Thyroid gland (tissue), 4 donors: ENCODE results near the gene TNFAIP8L3. TPM values are rescaled to one million over a fixed set of nuclear protein-coding genes. Genes with fewer than 3 reads are reported as not detected.
A peak's percentile ranks its signal among the peaks of the same experiment; 100 is the strongest.

Source experiments
- DNase-seq, 2 donors: peaks; one replicate each; pipeline ENCODE4 v3.0.0-alpha.2; 2019
- H3K27ac ChIP-seq, 3 donors: fragments of 200-600 bp; sonication (generic); 1 replicate in 2 of 3; 2 replicates in 1 of 3; pipeline ENCODE4 v1.5.1; 2016 to 2019; ENCODE audit warnings: mild to moderate bottlenecking in 1 of 3, moderate library complexity in 1 of 3
- H3K27me3 ChIP-seq: fragments of 200-600 bp; sonication (generic); one replicate; pipeline ENCODE4 v1.5.1; 2019
- H3K36me3 ChIP-seq, 2 donors: fragments of 200-600 bp; sonication (generic); one replicate each; pipeline ENCODE4 v1.5.1; 2016 to 2019
- H3K4me1 ChIP-seq, 2 donors: fragments of 200-600 bp; sonication (generic); one replicate each; pipeline ENCODE4 v1.5.1; 2017 to 2019
- H3K4me3 ChIP-seq, 3 donors: fragments of 200-600 bp; sonication (generic); replicated peaks in 1 of 3; 1 replicate in 2 of 3; 2 replicates in 1 of 3; pipeline ENCODE4 v1.5.1; 2016; ENCODE audit warnings: mild to moderate bottlenecking in 1 of 3
- H3K9me3 ChIP-seq: fragments of 200-600 bp; sonication (generic); one replicate; pipeline ENCODE4 v1.5.1; 2017
- CTCF ChIP-seq, 6 experiments: fragments of 200-600 bp in 3 of 6; fragments of 450-650 bp in 3 of 6; sonication (generic) in 3 of 6; IDR thresholded peaks; one replicate each; pipeline ENCODE4 v1.5.1; 2016 to 2019; ENCODE audit warnings: antibody characterized with exemption in 6 of 6, mild to moderate bottlenecking in 2 of 6, inconsistent platforms in 1 of 6, moderate library complexity in 1 of 6
- POLR2A ChIP-seq, 2 donors: fragments of 450-650 bp; IDR thresholded peaks; one replicate each; pipeline ENCODE4 v1.6.1; 2017; ENCODE audit warnings: antibody characterized with exemption in 2 of 2, mild to moderate bottlenecking in 2 of 2, moderate library complexity in 1 of 2
- WGBS, 2 donors: methylation state at CpG; one replicate each; pipeline ENCODE4 v1.1.5; 2017; 5-methylcytosine and 5-hydroxymethylcytosine counted together
- intact Hi-C: fragments of 100-400 bp; cut with DNase I; formaldehyde crosslinking; loops from one replicate; pipeline ENCODE4 v1.15.1; 2023
- total RNA-seq, 4 donors: library from RNA; depleted of rRNA; stranded (reverse); fragments of >200 nt; gene quantifications; one replicate each; pipeline ENCODE4 v1.2.3, GENCODE V29; 2016

Gene TNFAIP8L3
- total RNA-seq, 4 donors from 2014 or later: 3.1 to 20.7 (median 7.6) TPM

- Histone ChIP-seq H3K36me3 (no peaks in the 10 kb centered on the region), H3K27me3 (no peaks in the 10 kb centered on the region), H3K4me3 (no peak overlapping the region), H3K4me1 (no peaks in the 10 kb centered on the region), H3K27ac (no peak overlapping the region), H3K9me3 (no peaks in the 10 kb centered on the region)
- WGBS, 2 donors: 67 to 71% methylated on average over 1 of the region's 1 CpG
- DNase-seq: no peak
- intact Hi-C loops: no loop called here
- TF ChIP-seq CTCF (IDR thresholded peaks at IDR 0.05) (no peak), POLR2A (IDR thresholded peaks at IDR 0.05) (no peak)
Observed at GRCh38 chr15:51137024-51137423, 42.3 kb upstream of the TNFAIP8L3 start.

- intact Hi-C loops: no loop called here
- Histone ChIP-seq H3K4me1 (no peaks in the 10 kb centered on the region), H3K27ac (no peak overlapping the region), H3K4me3 (no peak overlapping the region), H3K36me3 (no peaks in the 10 kb centered on the region), H3K27me3 (no peaks in the 10 kb centered on the region), H3K9me3 (no peaks in the 10 kb centered on the region)
- WGBS, 2 donors: 91 to 100% methylated on average over 2 of the region's 2 CpGs
- TF ChIP-seq POLR2A (IDR thresholded peaks at IDR 0.05) (no peak), CTCF (IDR thresholded peaks at IDR 0.05) (no peak)
- no peak for DNase-seq
Observed at GRCh38 chr15:51135276-51135675, 40.6 kb upstream of the TNFAIP8L3 start.

- Histone ChIP-seq H3K4me3 (no peak overlapping the region), H3K9me3 (no peaks in the 10 kb centered on the region), H3K4me1 (no peaks in the 10 kb centered on the region), H3K36me3 (no peaks in the 10 kb centered on the region), H3K27ac (no peak overlapping the region), H3K27me3 (no peaks in the 10 kb centered on the region)
- TF ChIP-seq CTCF (IDR thresholded peaks at IDR 0.05): no peak
- TF ChIP-seq POLR2A (IDR thresholded peaks at IDR 0.05): no peak
- no peak for DNase-seq
- intact Hi-C loops: no loop called here
Observed at GRCh38 chr15:51134416-51135199, 39.9 kb upstream of the TNFAIP8L3 start.

- no peak for DNase-seq
- no peaks in the 10 kb centered on the region for H3K27me3 ChIP-seq
- intact Hi-C loops: no loop called here
- H3K36me3 ChIP-seq: no peaks in the 10 kb centered on the region
- no peak overlapping the region for H3K4me3 ChIP-seq
- peak overlapping the region in 2 of 3 donors; percentile 24 to 51 for H3K27ac ChIP-seq
- WGBS, 2 donors: 66 to 71% methylated on average over 7 of the region's 7 CpGs
- no peak for TF ChIP-seq CTCF (IDR thresholded peaks at IDR 0.05)
- no peak for TF ChIP-seq POLR2A (IDR thresholded peaks at IDR 0.05)
- no peaks in the 10 kb centered on the region for H3K4me1 ChIP-seq
- no peaks in the 10 kb centered on the region for H3K9me3 ChIP-seq
Observed at GRCh38 chr15:51133140-51133765, 38.5 kb upstream of the TNFAIP8L3 start.
